GM18508 (cell line): ENCODE results near the gene ASAH2B.

Experiments used
- ATAC-seq: cut with Tn5 transposase; IDR thresholded peaks from one replicate; pipeline ENCODE4 v1.9.1; 2021; ENCODE audit warnings: moderate number of reproducible peaks; ENCODE audit not compliant: insufficient read depth, unreplicated experiment

ASAH2B gene

DNA sequence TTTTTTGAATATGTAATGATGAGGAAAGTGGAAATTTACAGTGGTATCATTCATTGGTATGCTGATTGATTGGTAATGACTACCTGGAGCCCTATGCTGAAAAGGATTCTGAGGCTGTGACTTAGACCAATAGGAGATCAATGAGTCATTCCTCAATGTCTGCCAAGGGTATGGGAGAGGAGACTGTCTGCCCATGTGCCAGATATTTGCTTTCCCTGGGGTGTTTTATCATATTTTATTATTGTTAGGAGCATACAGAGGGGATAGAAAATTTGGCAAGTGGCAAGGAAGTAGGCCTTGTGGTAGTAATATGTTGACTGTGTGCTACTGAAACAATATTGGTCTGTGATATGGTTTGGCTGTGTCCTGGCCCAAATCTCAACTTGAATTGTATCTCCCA lies 54.8 kb downstream of the ASAH2B start:
- no peak for ATAC-seq

DNA sequence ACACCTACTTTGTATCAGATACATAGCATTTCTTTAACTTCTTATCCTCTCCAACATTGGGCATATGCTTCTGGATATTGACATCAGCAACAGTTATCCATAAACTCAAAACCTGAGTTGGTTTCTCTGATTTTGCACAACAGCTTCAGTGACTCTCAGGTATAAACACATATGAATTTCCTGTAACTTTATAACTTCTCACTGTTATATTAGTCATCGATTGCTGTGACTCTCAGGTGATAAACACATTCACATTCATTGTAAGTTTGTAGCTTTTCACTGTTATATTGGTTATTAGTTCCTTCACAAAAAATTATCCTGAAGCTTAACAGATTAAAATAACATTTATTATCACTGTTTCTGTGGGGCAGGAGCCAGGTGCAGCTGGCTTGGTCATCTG lies 57.0 kb downstream of the ASAH2B start:
- ATAC-seq, result no peak

DNA sequence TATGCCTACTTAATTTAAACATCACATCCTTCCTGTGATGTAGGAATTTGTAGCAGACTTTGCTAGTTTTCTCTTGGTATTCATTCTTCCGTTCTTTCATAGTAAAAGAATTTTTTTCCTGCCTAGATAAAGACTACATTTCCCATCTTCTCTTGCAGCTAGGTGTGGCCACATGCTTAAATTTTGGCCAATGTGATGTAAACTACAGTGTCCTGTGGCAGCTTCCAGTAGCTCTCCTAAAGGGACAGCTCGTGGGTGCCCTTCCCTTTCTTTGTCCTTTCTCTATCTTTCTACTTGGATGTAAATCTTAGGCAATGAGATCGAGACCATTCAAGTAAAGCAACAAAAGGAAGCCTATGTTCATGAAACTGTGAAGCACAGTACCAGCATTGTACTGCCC lies 58.6 kb downstream of the ASAH2B start:
- no peak for ATAC-seq

GRCh38 chr10:50799595-50799994 lies 59.9 kb downstream of the ASAH2B start:
- ATAC-seq, result no peak

- no peak for ATAC-seq
Observed at GRCh38 chr10:50805981-50806622, 66.4 kb downstream of the ASAH2B start.

DNA sequence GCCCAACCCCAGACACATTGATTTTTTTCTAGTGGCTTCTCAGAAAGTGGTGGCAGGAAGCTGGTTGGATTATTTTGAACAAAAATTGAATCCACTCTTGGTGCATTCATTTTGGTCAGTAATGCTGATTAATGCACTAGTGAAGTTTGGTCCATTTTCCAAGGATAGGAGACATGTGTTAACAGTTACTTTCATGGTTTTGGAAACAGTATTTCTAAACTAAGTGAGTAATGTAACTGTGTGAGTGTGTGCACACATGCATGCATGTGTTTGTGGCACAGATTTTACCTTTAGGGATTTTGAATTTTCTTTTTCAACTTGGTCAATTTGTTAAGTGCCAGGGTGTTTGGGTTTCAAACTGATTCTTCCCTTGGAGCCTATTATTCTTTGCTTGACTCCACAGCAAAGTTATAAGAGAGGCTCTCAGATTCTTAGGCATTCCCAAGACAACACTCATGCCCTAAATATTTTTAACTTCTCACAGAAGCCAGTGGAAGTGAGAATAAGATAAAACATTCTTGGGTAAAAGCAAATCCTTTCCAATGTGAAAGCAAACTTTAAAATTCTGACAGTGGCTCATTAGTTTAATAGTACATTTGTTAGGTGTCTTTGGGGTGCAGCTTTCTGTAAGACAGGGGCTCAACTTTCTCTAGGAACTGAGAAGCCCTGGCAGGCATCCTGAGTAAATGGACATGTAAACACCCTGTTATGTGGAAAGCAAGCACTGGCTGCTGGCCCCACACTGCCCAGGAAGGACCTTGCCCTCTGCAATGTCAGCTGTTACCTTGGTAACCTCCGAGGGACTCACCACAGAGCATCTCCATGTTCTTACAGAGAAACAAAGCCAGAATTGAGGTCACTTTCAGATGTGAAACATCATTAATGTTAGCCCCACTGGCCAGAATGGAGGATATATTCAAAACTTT lies 68.4 kb downstream of the ASAH2B start:
- no peak for ATAC-seq
